Measurements from ENCODE around the gene METTL8.

Gene METTL8

GRCh38 chr2:171307560-171307959 is 126.2 kb downstream of the METTL8 start:
- no peak overlapping the region for H3K27ac ChIP-seq
- no peak for TF ChIP-seq ZFX (IDR thresholded peaks at IDR 0.05)
- no peak for TF ChIP-seq CTCF (conservative IDR thresholded peaks at IDR 0.05)

- no peak for TF ChIP-seq ZFX (IDR thresholded peaks at IDR 0.05)
- no peak for TF ChIP-seq CTCF (conservative IDR thresholded peaks at IDR 0.05)
- no peak overlapping the region for H3K27ac ChIP-seq
Observed at GRCh38 chr2:171297956-171298355, 135.8 kb downstream of the METTL8 start.

- TF ChIP-seq CTCF (conservative IDR thresholded peaks at IDR 0.05) (no peak), ZFX (IDR thresholded peaks at IDR 0.05) (no peak)
- no peak overlapping the region for H3K27ac ChIP-seq
Observed at GRCh38 chr2:171294608-171295007, 139.2 kb downstream of the METTL8 start.

- TF ChIP-seq CTCF (conservative IDR thresholded peaks at IDR 0.05) (no peak), ZFX (IDR thresholded peaks at IDR 0.05) (no peak)
- H3K27ac ChIP-seq, result no peak overlapping the region
Observed at GRCh38 chr2:171293661-171294060, 140.1 kb downstream of the METTL8 start.

- TF ChIP-seq CTCF (conservative IDR thresholded peaks at IDR 0.05) (no peak), ZFX (IDR thresholded peaks at IDR 0.05) (no peak)
- no peak overlapping the region for H3K27ac ChIP-seq
Observed at GRCh38 chr2:171289991-171290390, 143.8 kb downstream of the METTL8 start.

GRCh38 chr2:171289316-171289715 is 144.5 kb downstream of the METTL8 start:
- TF ChIP-seq ZFX (IDR thresholded peaks at IDR 0.05), result no peak
- TF ChIP-seq CTCF (conservative IDR thresholded peaks at IDR 0.05), result no peak
- no peak overlapping the region for H3K27ac ChIP-seq

- H3K27ac ChIP-seq, result no peak overlapping the region
- TF ChIP-seq ZFX (IDR thresholded peaks at IDR 0.05) (no peak), CTCF (conservative IDR thresholded peaks at IDR 0.05) (no peak)
Observed at GRCh38 chr2:171287611-171288010, 146.2 kb downstream of the METTL8 start.
